GM20000 (cell line): ENCODE measurements around the gene GCSAM.

Experiments used
- DNase-seq: peaks from one replicate; pipeline ENCODE4 v3.0.0; 2012; ENCODE audit warnings: low spot score
- CTCF ChIP-seq: IDR thresholded peaks from 2 replicates; pipeline ENCODE4 v1.5.1; 2012; ENCODE audit warnings: mild to moderate bottlenecking, control low read depth; ENCODE audit errors: extremely low read depth, missing control alignments

Gene GCSAM

GRCh38 chr3:112143689-112144088 lies 10.6 kb upstream of the GCSAM start:
- DNase-seq: no peak
- TF ChIP-seq CTCF: no peak

- no peak for DNase-seq
- TF ChIP-seq CTCF: no peak
Measured at GRCh38 chr3:112143251-112143650, 10.2 kb upstream of the GCSAM start.

GRCh38 chr3:112141293-112141692 lies 8.2 kb upstream of the GCSAM start:
- no peak for TF ChIP-seq CTCF
- DNase-seq: no peak

- no peak for TF ChIP-seq CTCF
- DNase-seq: no peak
Measured at GRCh38 chr3:112140584-112140983, 7.5 kb upstream of the GCSAM start.

- DNase-seq: no peak
- TF ChIP-seq CTCF: no peak
Measured at GRCh38 chr3:112138219-112138969, 5.3 kb upstream of the GCSAM start.

GRCh38 chr3:112137781-112138180 lies 4.7 kb upstream of the GCSAM start:
- no peak for DNase-seq
- TF ChIP-seq CTCF: no peak

GRCh38 chr3:112136959-112137693 lies 4.1 kb upstream of the GCSAM start:
- TF ChIP-seq CTCF: peak; percentile 64
- no peak for DNase-seq
